ENCODE measurements around the gene MPDZ.

The MPDZ gene

GRCh38 chr9:13175732-13176131 lies 103.8 kb downstream of the MPDZ start:
- DNase-seq: no peak

- no peak for DNase-seq
These were observed 104.4 kb downstream of the MPDZ start for GRCh38 chr9:13174906-13175639.

- no peak for DNase-seq
These were observed 105.9 kb downstream of the MPDZ start for GRCh38 chr9:13173553-13173952.

GRCh38 chr9:13171261-13171660 lies 108.2 kb downstream of the MPDZ start:
- DNase-seq: no peak

- no peak for DNase-seq
These were observed 112.5 kb downstream of the MPDZ start for GRCh38 chr9:13166996-13167395.

GRCh38 chr9:13165956-13166355 lies 113.5 kb downstream of the MPDZ start:
- DNase-seq: no peak

- no peak for DNase-seq
These were observed 114.1 kb downstream of the MPDZ start for GRCh38 chr9:13165236-13165945.

- no peak for DNase-seq
These were observed 115.5 kb downstream of the MPDZ start for GRCh38 chr9:13163946-13164345.

- DNase-seq: no peak
These were observed 116.2 kb downstream of the MPDZ start for GRCh38 chr9:13163287-13163686.

GRCh38 chr9:13160051-13160450 lies 119.4 kb downstream of the MPDZ start:
- no peak for DNase-seq

- DNase-seq: no peak
These were observed 120.5 kb downstream of the MPDZ start for GRCh38 chr9:13158986-13159385.

- no peak for DNase-seq
These were observed 128.0 kb downstream of the MPDZ start for GRCh38 chr9:13151489-13151888.

GRCh38 chr9:13149454-13149853 lies 130.0 kb downstream of the MPDZ start:
- no peak for DNase-seq

GRCh38 chr9:13146840-13147239 lies 132.7 kb downstream of the MPDZ start:
- no peak for DNase-seq

- no peak for DNase-seq
These were observed 134.2 kb downstream of the MPDZ start for GRCh38 chr9:13145340-13145739.

GRCh38 chr9:13144166-13144775 lies 135.2 kb downstream of the MPDZ start:
- DNase-seq: no peak

GRCh38 chr9:13143281-13143680 lies 136.2 kb downstream of the MPDZ start:
- no peak for DNase-seq

GRCh38 chr9:13142776-13143175 lies 136.7 kb downstream of the MPDZ start:
- DNase-seq: no peak

- no peak for DNase-seq
These were observed 137.9 kb downstream of the MPDZ start for GRCh38 chr9:13141629-13142028.

GRCh38 chr9:13140843-13141592 lies 138.5 kb downstream of the MPDZ start:
- no peak for DNase-seq

GRCh38 chr9:13139641-13140171 lies 139.8 kb downstream of the MPDZ start:
- DNase-seq: no peak

- no peak for DNase-seq
These were observed 142.1 kb downstream of the MPDZ start for GRCh38 chr9:13137426-13137825.

GRCh38 chr9:13131991-13132390 lies 147.5 kb downstream of the MPDZ start:
- DNase-seq: no peak

Data from NCI-H1436 treated with DMSO at 0.1 percent for 48 hours (cell line).